A549 (cell line): Measurements from ENCODE around the gene KRTAP10-8. TPM values are rescaled to one million over a fixed set of nuclear protein-coding genes. Genes with fewer than 3 reads are reported as not detected.

ENCODE experiments used
- ATAC-seq, 2 experiments: fragments of 200-7000 bp in 1 of 2; fragments of >200 bp in 1 of 2; cut with Nextera tagmentation in 1 of 2; cut with Tn5 transposase in 1 of 2; 3 replicates each; pipeline versions ENCODE4 v1.8.0 to v1.9.1; 2018 to 2020; ENCODE audit warnings: mild to moderate bottlenecking in 1 of 2, moderate library complexity in 1 of 2
- CTCF ChIA-PET: fragments of 300-600 bp; sonication (Branson Sonifier 250); formaldehyde crosslinking; extraction: SDS; loops from one replicate; lab custom pipeline; 2021; ENCODE audit warnings: antibody characterized with exemption, inconsistent platforms; lab: Yijun Ruan, JAX
- POLR2A ChIA-PET: fragments of 350-600 bp; formaldehyde crosslinking; extraction: SDS; loops from one replicate; lab custom pipeline; 2021; ENCODE audit warnings: antibody characterized with exemption, inconsistent platforms; lab: Yijun Ruan, JAX
- DNase-seq, 2 experiments: peaks; one replicate each; pipeline versions ENCODE4 v3.0.0 to v3.0.0-alpha.2; 2011 to 2016; ENCODE audit warnings: low read depth in 1 of 2, low spot score in 1 of 2
- FAIRE-seq: peaks from 2 replicates; lab custom pipeline; 2011; peaks lifted over from hg19 to GRCh38; lab: Jason Lieb, UNC
- H3K27ac ChIP-seq, 2 experiments: fragments of >200 bp; sonication (Bioruptor Twin); formaldehyde crosslinking; 3 replicates each; pipeline ENCODE4 v1.5.1; 2016 to 2017
- H3K4me1 ChIP-seq: fragments of >200 bp; sonication (Bioruptor Twin); formaldehyde crosslinking; 3 replicates; pipeline ENCODE4 v1.6.1; 2016
- H3K4me2 ChIP-seq: fragments of >200 bp; sonication (Bioruptor Twin); formaldehyde crosslinking; 3 replicates; pipeline ENCODE4 v1.6.1; 2016
- H3K4me3 ChIP-seq: fragments of >200 bp; sonication (Bioruptor Twin); formaldehyde crosslinking; 3 replicates; pipeline ENCODE4 v1.5.1; 2016
- H3K9me3 ChIP-seq: fragments of >200 bp; sonication (Bioruptor Twin); formaldehyde crosslinking; 3 replicates; pipeline ENCODE4 v1.6.1; 2016
- BHLHE40 ChIP-seq: IDR thresholded peaks from 2 replicates; pipeline ENCODE4 v1.6.1; 2012; ENCODE audit warnings: low read depth, low read length, inconsistent platforms
- CBX8 ChIP-seq: fragments of 200-600 bp; sonication (generic); IDR thresholded peaks from 2 replicates; pipeline ENCODE4 v1.6.1; 2016
- CHD2 ChIP-seq: fragments of 150-350 bp; IDR thresholded peaks from 2 replicates; pipeline ENCODE4 v1.6.1; 2014; ENCODE audit warnings: low read length; ENCODE audit not compliant: partially characterized antibody
- CHD4 ChIP-seq: fragments of 200-600 bp; sonication (generic); IDR thresholded peaks from 2 replicates; pipeline ENCODE4 v1.6.1; 2016; ENCODE audit warnings: antibody characterized with exemption, mild to moderate bottlenecking, borderline replicate concordance
- E2F6 ChIP-seq: IDR thresholded peaks from 2 replicates; pipeline ENCODE4 v1.6.1; 2012; ENCODE audit warnings: low read depth, borderline replicate concordance
- ELK1 ChIP-seq: fragments of 150-350 bp; IDR thresholded peaks from 2 replicates; pipeline ENCODE4 v1.6.1; 2014; ENCODE audit warnings: low read depth, mild to moderate bottlenecking, low read length
- ESRRA ChIP-seq: fragments of 150-350 bp; IDR thresholded peaks from 2 replicates; pipeline ENCODE4 v1.6.1; 2014; ENCODE audit warnings: mild to moderate bottlenecking, low read length, borderline replicate concordance
- FOSL2 ChIP-seq, 2 experiments: fragments of 450-650 bp in 1 of 2; fragments of >200 bp in 1 of 2; sonication (Bioruptor Twin) in 1 of 2; formaldehyde crosslinking; IDR thresholded peaks; 2 replicates each; pipeline versions ENCODE4 v1.5.0 to v1.6.1; 2016 to 2020; ENCODE audit warnings: mild to moderate bottlenecking in 1 of 2, moderate library complexity in 1 of 2
- GATA3 ChIP-seq: IDR thresholded peaks from 2 replicates; pipeline ENCODE4 v1.6.1; 2012; ENCODE audit warnings: borderline replicate concordance
- HDAC2 ChIP-seq: fragments of 200-600 bp; sonication (generic); IDR thresholded peaks from 2 replicates; pipeline ENCODE4 v1.6.1; 2016
- HES2 ChIP-seq: fragments of >200 bp; sonication (Bioruptor Twin); formaldehyde crosslinking; IDR thresholded peaks from 2 replicates; pipeline ENCODE4 v1.6.1; 2016
- HOXB5 ChIP-seq: fragments of 250-450 bp; sonication (Bioruptor Pico); IDR thresholded peaks from 2 replicates; pipeline ENCODE4 v1.5.0; 2020; ENCODE audit warnings: mild to moderate bottlenecking, moderate library complexity
- JUN ChIP-seq, 2 experiments: fragments of >200 bp; sonication (Bioruptor Twin); formaldehyde crosslinking; IDR thresholded peaks; 2 replicates in 1 of 2; 3 replicates in 1 of 2; pipeline ENCODE4 v1.6.1; 2016 to 2017
- JUNB ChIP-seq: fragments of >200 bp; sonication (Bioruptor Twin); formaldehyde crosslinking; IDR thresholded peaks from 2 replicates; pipeline ENCODE4 v1.6.1; 2016
- MAX ChIP-seq: IDR thresholded peaks from 2 replicates; pipeline ENCODE4 v1.6.1; 2012
- NR3C1 ChIP-seq: fragments of >200 bp; sonication (Bioruptor Twin); formaldehyde crosslinking; IDR thresholded peaks from 3 replicates; pipeline ENCODE4 v1.6.1; 2017
- PHF8 ChIP-seq: fragments of 200-600 bp; sonication (generic); IDR thresholded peaks from 2 replicates; pipeline ENCODE4 v1.6.1; 2016; ENCODE audit warnings: low read depth, mild to moderate bottlenecking, antibody characterized with exemption, moderate library complexity, borderline replicate concordance
- POLR2A ChIP-seq: IDR thresholded peaks from 2 replicates; pipeline ENCODE4 v1.6.1; 2012; ENCODE audit warnings: mild to moderate bottlenecking, low read length
- POLR2AphosphoS2 ChIP-seq: conservative IDR thresholded peaks from 2 replicates; pipeline ENCODE4 v1.6.1; 2012; ENCODE audit warnings: low read length, improper control_type of control experiment, inconsistent platforms
- RCOR1 ChIP-seq: fragments of 150-350 bp; IDR thresholded peaks from 2 replicates; pipeline ENCODE4 v1.6.1; 2014; ENCODE audit warnings: antibody characterized with exemption, low read length, low read depth
- SREBF2 ChIP-seq: fragments of 450-650 bp; IDR thresholded peaks from 2 replicates; pipeline ENCODE4 v1.6.1; 2014; ENCODE audit warnings: mild to moderate bottlenecking, moderate library complexity
- TFCP2L1 ChIP-seq: fragments of 250-450 bp; sonication (Bioruptor Pico); IDR thresholded peaks from 2 replicates; pipeline ENCODE4 v1.5.0; 2021; ENCODE audit warnings: mild to moderate bottlenecking
- TP53 ChIP-seq: fragments of 250-450 bp; sonication (Bioruptor Pico); IDR thresholded peaks from 2 replicates; pipeline ENCODE4 v1.5.0; 2021; ENCODE audit warnings: mild to moderate bottlenecking, moderate library complexity
- ZNF302 ChIP-seq: fragments of 250-450 bp; sonication (Bioruptor Pico); IDR thresholded peaks from 2 replicates; pipeline ENCODE4 v1.9.0; 2021; ENCODE audit warnings: inconsistent platforms, mild to moderate bottlenecking, moderate library complexity
- WGBS: methylation state at CpG from one replicate; pipeline ENCODE4 v1.1.6; 2017; ENCODE audit errors: missing lambda C conversion rate; 5-methylcytosine and 5-hydroxymethylcytosine counted together
- polyA plus RNA-seq, 4 experiments: library from polyadenylated mRNA; depleted of rRNA in 3 of 4; stranded (reverse); fragments of >200 nt; fragmentation: RNase III in 1 of 4; extraction: RNeasy Plus Mini Kit Qiagen cat#74134 plus additional on column Dnase treatment in 1 of 4; gene quantifications; 2 replicates in 3 of 4; 3 replicates in 1 of 4; pipeline ENCODE4 v1.2.3, GENCODE V29; 2011 to 2017

Gene KRTAP10-8
- polyA plus RNA-seq, 2 of the 4 experiments (the other 2 are of a cell fraction), result not detected

- CTCF ChIA-PET, result no interaction called here
- no peak for TF ChIP-seq ELK1
- no peak for TF ChIP-seq BHLHE40
- no peak for TF ChIP-seq POLR2AphosphoS2
- no peak for TF ChIP-seq MAX
- TF ChIP-seq SREBF2, result no peak
- Histone ChIP-seq H3K27ac (no peak overlapping the region), H3K4me3 (no peak overlapping the region), H3K4me1 (no peaks in the 10 kb centered on the region), H3K9me3 (peaks cover 10% of the 10 kb centered on the region; the same call in 2 of the 3 replicates), H3K4me2 (no peak overlapping the region)
- FAIRE-seq (no peak), DNase-seq (no peak), ATAC-seq (no peak)
- WGBS, result 33% methylated on average over 3 of the region's 3 CpGs
- POLR2A ChIA-PET, result no interaction called here
These were observed 26.0 kb upstream of the KRTAP10-8 start for GRCh38 chr21:44585892-44586291.

GRCh38 chr21:44589094-44589493, 22.8 kb upstream of the KRTAP10-8 start:
- no peak for DNase-seq
- no peaks in the 10 kb centered on the region for H3K4me1 ChIP-seq
- no peak overlapping the region for H3K27ac ChIP-seq
- TF ChIP-seq RCOR1 (no peak), JUNB (no peak), ESRRA (no peak), HOXB5 (no peak), HES2 (no peak), SREBF2 (no peak), CHD2 (no peak), HDAC2 (no peak), ELK1 (no peak), POLR2AphosphoS2 (no peak)
- no peak overlapping the region for H3K4me2 ChIP-seq
- no peak for ATAC-seq
- 50% methylated on average over 2 of the region's 2 CpGs for WGBS
- FAIRE-seq, result no peak
- ChIA-PET POLR2A (no interaction called here), CTCF (no interaction called here)
- no peak overlapping the region for H3K4me3 ChIP-seq
- H3K9me3 ChIP-seq, result no peaks in the 10 kb centered on the region

- Histone ChIP-seq H3K27ac (no peak overlapping the region), H3K4me3 (no peak overlapping the region), H3K4me2 (no peak overlapping the region)
- WGBS, result 61% methylated on average over 15 of the region's 24 CpGs
- ChIA-PET POLR2A (no interaction called here), CTCF (no interaction called here)
- no peak for DNase-seq
- ATAC-seq, result no peak
- no peak for FAIRE-seq
- TF ChIP-seq ZNF302 (CRISPR knock-in tag) (no peak), JUN (IDR thresholded peaks at IDR 0.05) (no peak), NR3C1 (no peak), ESRRA (no peak), E2F6 (no peak), TP53 (CRISPR knock-in tag) (no peak), GATA3 (no peak), POLR2AphosphoS2 (no peak), CBX8 (no peak), PHF8 (no peak), SREBF2 (no peak), TFCP2L1 (CRISPR knock-in tag) (no peak), MAX (no peak), FOSL2 (IDR thresholded peaks at IDR 0.05) (no peak), FOSL2 (CRISPR knock-in tag; IDR thresholded peaks at IDR 0.05) (no peak), POLR2A (no peak), CHD4 (no peak)
- TF ChIP-seq, all 56 proteins: peak for 0
- H3K9me3 ChIP-seq, result no peaks in the 10 kb centered on the region
- no peaks in the 10 kb centered on the region for H3K4me1 ChIP-seq
These were observed 22.1 kb upstream of the KRTAP10-8 start for GRCh38 chr21:44589586-44590305.
